Activated naive CD4-positive, alpha-beta T cell treated with Interleukin-2 at 50 U/mL for 16 hours (primary cell): ENCODE results near the gene PLCH1.

Experiments
- DNase-seq: peaks from one replicate; pipeline ENCODE4 v3.0.0-alpha.2; 2020

PLCH1 gene

DNA sequence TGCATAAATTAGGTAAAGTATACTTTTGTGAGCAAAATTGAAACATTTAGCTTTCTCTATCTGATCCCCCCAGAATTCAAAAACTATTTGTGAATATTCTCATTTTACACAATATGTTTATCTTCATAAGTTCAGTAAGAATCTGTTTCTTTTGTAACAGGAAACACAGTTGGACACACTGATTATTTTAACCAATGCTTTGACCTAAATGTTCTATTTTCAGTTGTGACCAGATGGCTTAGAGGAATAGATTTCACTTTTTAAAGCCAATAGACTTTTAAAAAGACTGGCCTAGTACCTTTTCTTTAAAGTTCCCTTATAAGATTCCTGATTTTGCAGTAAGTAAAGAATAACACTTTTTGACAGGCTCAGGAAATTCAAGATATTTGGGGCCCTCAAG lies 377.4 kb downstream of the PLCH1 start:
- DNase-seq = no peak

GRCh38 chr3:155365178-155365783 lies 379.6 kb downstream of the PLCH1 start:
- no peak for DNase-seq

DNA sequence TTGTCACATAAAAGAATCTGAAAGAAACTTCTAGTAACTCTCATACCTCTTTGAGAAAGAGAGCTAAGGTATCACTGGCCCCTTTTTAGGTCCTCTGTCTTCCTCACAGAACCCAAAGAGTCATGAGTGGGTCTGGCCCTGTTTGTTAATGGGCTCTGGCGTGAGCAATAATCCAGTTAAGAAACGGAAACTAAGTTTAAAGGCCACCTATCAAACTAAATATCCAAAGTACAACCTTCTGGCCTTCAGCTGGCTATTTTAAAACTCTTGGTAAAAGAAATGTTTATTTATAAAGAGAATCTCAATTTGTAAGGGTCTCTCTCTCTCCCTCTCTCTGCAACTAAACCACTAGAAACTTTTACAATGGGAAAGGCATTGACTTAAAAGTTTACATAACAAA lies 380.4 kb downstream of the PLCH1 start:
- no peak for DNase-seq

DNA sequence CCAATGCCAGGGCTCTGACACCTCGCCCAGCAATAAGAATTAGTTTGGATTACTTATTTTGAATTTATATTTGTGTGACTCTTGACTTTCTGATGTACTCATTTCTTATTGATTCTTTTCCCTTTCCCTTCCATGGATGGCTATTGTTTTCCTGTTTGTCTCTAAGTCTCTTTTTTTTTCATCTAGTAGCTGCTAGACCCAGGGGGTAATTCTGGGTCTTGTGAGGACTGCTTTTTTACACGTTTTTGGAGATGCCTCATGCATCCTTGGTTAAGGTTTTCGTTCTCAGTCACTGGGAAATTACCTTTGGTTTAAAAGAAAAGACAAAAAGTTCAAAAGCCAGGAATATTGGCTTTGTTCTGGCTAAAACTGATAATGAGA lies 381.2 kb downstream of the PLCH1 start:
- DNase-seq = no peak

DNA sequence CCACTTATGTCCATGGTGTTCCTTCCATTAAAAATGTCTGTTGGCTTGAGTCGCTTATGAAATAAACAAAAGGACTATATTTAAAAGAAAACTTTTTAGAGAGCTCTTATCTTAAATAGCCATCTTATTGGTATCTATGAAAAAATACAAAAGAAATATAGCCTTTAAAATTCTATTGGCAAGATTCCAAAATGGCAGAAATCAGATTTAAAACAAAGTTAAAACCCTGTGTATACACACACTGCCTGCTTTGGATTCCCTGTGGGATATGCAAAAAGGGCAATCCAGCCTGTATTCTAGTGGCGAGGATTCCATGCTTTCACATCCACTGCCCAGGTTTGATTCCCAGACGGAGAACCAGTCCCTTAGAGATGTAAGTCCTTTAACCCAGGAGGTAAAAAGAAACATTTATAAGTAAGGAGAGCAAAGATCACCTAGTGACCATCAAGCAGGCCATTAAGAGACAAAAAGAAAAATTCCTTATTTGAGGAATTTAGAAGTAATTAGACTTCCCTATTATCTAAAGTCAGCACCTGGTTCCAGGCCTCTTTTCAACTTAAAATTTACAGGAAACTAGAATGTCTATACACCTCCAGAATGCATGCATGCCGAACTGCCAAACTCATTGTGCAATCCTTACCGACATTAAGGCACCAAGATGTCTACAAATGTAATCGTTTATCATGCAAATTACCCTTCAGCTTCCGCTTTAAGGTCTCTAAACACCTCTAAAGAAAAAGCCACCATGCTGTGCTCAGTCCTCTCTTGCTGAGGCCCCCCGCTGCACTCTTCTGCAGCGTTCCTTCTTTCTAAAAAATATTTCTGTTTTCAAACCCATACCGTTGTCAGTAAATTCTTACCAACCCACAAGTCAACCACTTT lies 381.8 kb downstream of the PLCH1 start:
- no peak for DNase-seq

- no peak for DNase-seq
Measured at GRCh38 chr3:155360281-155360680, 384.6 kb downstream of the PLCH1 start.

GRCh38 chr3:155356594-155357370 lies 388.1 kb downstream of the PLCH1 start:
- no peak for DNase-seq

GRCh38 chr3:155354658-155355057 lies 390.2 kb downstream of the PLCH1 start:
- no peak for DNase-seq

GRCh38 chr3:155352900-155353490 lies 391.9 kb downstream of the PLCH1 start:
- DNase-seq = no peak

- no peak for DNase-seq
Measured at GRCh38 chr3:155350571-155350970, 394.3 kb downstream of the PLCH1 start.

- DNase-seq = no peak
Measured at GRCh38 chr3:155347901-155348300, 397.0 kb downstream of the PLCH1 start.

DNA sequence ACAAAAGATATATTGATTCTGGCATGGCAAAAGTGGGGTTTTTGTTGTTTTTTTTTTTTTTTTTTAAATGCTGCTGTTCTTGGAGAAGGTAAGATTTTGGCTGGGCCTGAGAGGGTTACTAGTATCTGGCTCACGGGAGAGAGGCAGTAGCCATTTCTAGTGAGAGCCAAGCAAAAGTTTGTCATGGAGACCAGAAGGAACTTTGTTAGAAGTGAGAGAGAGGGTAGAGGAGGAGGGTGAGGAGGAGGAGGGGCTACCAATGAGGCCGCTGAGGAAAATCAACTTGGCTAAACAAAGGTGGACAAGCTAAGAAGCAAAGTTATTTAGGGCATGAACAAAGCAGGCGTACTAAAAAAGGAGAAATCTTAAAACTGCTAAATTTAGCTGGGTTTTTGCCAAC lies 402.5 kb downstream of the PLCH1 start:
- no peak for DNase-seq

DNA sequence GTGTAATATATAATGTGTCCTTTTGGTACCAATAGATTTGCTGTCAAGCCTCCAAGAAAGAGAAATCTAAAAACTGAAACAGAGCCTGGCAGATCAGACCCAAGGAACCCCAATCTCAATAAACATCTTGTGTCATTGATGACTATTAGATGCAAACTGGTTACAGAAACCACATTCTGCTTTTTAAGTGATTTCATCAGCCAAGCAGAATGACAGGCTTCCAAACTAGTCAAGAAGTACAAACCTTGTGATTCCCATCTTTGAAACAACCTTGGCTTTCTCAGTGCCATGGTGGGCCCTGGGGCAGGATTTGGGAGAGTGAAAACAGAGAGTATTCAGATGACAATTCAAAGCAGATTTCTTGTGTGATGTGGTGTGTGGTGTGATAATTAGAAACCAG lies 405.8 kb downstream of the PLCH1 start:
- DNase-seq = no peak

- no peak for DNase-seq
Measured at GRCh38 chr3:155335724-155336354, 409.0 kb downstream of the PLCH1 start.

- DNase-seq = no peak
Measured at GRCh38 chr3:155334914-155335723, 409.8 kb downstream of the PLCH1 start.

GRCh38 chr3:155334215-155334913 lies 410.5 kb downstream of the PLCH1 start:
- DNase-seq = no peak

DNA sequence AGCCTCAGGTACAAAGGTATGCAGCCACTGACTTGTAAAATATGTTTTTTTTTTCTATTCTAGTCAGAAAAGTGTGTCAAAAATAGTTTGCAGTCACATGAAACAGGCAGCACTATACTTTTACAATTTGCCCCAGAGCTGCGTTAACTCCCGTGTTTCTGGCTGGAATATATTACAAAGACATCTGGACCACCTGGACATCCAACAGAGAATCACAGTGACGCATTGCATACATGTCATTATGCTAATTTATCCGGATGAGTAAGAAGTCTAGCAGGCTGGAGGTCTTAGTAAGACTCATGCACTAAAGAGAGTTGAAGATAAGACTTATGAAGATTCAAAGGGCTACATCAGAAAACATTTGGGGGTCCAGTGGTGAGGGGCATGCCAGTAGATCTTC lies 412.2 kb downstream of the PLCH1 start:
- DNase-seq = no peak

DNA sequence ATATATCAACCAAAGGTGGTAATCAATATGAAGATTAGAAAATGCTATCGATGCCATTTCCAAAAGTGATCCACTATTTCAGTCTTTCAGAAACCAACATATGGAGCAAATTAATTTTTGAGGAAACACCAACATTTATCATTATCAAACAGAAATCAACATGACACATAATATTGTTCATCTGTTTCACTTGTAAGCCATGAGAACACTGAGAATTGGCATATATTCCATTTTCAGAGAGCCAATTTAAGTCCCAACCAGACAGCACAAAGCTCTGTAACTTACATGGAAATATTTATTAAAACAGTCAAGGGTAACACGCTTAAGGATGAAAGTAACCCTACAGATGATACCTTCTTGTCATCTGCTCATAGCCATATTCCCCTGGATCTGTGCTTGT lies 413.8 kb downstream of the PLCH1 start:
- no peak for DNase-seq

GRCh38 chr3:155330370-155330769 lies 414.5 kb downstream of the PLCH1 start:
- no peak for DNase-seq

DNA sequence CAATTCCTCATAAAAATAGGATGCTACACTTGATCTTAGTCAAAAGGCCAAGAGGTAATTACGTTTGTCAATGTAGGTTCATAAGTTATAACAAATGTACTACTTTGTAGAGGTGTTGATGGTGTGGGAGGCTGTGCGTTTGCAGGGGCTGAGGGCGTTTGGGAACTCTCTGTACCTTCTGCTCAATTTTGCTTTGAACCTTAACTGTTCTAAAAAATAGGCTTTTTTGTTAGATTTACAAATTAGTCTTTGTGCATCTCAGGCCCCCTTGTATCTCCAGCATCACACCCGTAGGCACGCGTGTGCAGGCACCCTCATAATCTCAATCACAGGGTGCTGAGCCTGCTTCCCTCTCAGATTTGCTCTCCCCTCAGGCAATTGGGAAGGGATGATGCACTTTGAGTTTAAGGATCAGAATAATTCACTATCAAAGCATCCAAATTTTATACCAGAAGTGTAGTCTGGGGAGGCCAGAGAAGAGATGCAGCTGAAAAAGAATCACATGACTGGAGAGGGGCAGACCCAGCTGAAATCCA lies 415.3 kb downstream of the PLCH1 start:
- DNase-seq = no peak

DNA sequence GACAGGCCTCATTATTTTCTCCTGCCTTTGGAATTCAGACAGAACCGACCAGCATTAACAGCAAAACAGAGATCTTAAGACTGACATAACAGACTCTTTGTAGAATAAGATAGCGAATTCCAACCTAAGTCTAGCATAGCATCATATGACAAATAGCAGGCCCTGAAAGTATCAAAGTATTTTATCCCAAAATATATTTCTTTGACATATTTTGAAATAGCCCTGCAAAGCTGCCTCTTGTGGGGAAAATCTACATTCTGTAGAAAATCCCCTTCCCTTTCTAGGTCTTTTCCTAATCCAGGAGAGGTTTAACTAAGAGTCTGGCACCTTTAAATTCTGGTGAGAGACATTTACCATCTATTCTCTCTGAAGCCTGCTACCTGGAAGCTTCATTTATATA lies 417.0 kb downstream of the PLCH1 start:
- no peak for DNase-seq
